HG02970 (cell line): ENCODE data around the gene PSMB4.
A peak's percentile ranks its signal among the peaks of the same experiment; 100 is the strongest.
"Not testable (repeated sequence)": the region's sequence is repeated elsewhere in the genome, so short reads cannot be mapped to it uniquely, and the experiment has no call there.

ENCODE experiments used
- ATAC-seq: cut with Tn5 transposase; IDR thresholded peaks from one replicate; pipeline ENCODE4 v1.9.1; 2021; ENCODE audit warnings: mild to moderate bottlenecking, moderate library complexity, moderate number of reproducible peaks; ENCODE audit not compliant: unreplicated experiment, low FRiP score

The PSMB4 gene

DNA sequence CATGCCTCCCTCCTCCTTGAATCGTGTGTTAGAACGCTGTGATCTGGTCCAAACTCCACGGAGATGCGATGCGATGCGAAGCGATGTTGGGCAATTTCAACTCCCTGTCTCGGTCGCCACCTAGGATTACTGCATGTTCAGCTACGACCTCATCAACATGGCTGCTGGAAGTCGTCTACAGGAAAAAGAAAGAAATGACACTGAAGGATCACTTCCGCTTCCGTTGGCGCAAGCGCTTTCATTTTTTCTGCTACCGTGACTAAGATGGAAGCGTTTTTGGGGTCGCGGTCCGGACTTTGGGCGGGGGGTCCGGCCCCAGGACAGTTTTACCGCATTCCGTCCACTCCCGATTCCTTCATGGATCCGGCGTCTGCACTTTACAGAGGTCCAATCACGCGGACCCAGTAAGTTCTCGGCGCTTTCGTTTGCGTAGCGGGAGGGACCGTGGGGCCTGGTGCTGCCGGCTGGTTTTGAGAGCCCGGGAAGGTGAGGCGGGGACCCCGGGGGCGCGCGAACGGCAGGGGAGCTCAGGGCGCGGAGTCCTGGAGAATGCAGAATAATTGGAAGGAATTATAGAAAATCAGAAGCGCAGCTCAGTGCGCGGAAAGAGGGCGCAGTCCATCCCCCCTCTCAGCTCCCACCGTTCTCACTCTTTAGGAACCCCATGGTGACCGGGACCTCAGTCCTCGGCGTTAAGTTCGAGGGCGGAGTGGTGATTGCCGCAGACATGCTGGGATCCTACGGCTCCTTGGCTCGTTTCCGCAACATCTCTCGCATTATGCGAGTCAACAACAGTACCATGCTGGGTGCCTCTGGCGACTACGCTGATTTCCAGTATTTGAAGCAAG is at the start of gene PSMB4:
PSMB4 (plus strand) TSS at position 250 of the 848 bp plus-strand sequence; CDS start at position 265, 15 bp downstream.
- peak; percentile 56 for ATAC-seq

DNA sequence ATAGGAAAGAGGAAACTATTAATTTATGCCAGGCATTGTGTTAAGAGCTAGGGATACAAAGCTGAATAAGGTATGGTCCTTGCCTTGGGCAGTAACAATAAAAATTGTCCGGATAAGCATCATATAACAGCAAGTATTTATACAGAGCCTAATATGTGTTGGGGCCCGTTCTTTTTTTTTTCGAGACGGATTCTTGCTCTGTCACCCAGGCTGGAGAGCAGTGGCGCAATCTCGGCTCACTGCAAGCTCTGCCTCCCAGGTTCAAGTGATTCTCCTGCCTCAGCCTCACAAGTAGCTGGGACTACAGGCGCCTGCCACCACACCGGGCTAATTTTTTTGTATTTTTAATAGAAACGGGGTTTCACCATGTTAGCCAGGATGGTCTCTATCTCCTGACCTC is 49.0 kb upstream of the PSMB4 start:
- not testable (repeated sequence) for ATAC-seq

DNA sequence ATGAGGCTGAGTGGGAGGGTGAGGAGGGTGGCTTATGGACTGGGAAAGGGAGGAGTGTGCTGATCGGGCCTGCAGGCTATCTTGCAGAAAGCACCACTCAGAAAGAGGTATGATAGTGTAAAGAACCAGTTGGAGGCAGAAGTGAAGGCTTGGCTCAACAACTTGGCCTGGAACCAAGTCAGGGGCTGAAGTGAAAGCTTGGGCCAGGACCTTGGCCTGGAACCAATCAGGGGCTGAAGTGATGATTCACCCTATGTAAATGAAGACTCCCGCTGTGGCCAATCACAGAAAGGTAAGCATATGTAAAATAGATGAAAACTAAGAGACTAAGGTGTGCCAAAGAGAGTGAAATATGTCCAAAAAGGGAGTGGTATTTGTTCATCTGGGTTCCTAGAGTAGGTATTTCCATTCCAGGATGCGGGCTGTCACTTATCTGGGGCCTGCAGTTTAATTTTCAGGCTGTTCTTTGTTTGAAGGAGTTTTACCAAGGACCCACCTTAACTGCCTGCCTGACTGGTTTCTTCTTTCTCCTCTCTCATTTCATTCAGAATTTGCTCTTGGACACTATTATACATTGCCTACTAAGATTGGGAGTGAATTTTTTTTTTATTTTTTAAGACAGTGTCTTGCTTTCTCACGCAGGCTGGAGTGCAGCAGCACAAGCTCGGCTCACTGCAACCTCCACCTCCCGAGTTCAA is 47.2 kb upstream of the PSMB4 start:
- ATAC-seq = no peak

DNA sequence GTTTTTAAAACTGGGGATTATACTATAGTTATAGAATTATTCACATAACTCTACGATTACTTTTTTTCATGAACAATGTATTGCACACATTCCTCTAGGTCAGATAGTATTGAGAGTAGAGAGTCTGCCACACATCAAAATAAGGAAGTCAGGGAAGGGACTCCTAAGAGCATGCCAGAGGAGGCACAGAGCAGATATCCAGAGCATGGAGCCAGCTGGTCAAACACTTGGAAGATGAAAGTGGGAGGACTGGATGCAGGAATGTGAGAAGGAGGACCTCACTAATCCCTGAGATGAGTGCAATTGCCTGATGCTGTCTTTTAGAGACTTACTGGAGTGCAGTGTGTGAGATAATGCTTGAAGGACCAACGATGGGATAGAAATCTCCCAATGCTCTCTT is 42.7 kb upstream of the PSMB4 start:
- no peak for ATAC-seq

DNA sequence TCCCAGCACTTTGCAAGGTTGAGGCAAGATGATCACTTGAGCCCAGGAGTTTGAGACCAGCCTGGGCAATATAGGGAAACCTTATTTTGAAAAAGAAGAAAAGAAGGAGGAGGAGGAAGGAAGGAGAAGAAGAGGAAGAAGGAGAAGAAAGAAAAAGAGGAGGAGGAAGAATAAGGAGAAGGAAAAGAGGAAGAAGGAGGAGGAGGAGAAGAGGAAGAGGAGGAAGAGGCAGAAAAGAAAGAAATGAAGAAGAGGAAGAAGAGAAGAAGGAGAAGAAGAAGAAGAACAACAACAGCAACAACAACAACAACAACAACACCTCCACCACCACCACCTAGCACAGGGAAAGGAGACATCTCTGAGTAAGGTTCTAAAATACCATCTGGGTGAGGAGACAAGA is 37.5 kb upstream of the PSMB4 start:
- no peak for ATAC-seq

DNA sequence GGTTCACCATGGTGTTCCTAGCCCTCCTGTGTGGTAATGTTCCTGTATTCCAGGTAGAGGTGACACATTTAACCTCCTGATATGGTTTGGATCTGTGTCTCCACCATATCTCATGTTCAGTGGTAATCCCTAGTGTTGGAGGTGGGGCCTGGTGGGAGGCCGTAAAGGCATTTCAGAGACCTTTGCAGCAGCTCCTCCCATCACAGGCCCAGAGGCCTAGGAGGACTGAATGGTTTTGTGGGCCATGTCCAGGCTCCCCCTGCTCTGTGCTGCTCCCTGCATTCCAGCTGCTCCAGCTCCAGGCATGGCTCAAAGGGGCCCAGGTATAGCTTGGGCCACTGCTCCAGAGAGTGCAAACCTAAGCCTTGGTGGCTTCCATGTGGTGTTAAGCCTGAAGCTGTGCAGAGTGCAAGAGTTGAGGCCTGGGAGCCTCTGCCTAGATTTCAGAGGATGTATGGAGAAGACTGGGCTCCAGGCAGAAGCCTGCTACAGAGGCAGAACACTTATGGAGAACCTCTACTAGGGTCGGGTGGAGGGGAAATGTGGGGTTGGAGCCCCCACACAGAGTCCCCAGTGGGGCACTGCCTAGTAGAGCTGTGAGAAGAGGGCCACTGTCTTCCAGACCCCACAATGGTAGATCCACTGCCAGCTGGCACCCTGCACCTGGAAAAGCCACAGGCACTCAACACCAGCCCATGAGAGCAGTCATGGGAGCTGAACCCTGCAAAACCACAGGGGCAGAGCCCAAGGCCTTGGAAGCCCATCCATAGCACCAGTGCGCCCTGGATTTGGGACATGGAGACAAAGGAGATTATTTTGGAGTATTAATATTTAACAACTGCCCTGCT is 36.8 kb upstream of the PSMB4 start:
- ATAC-seq = no peak

DNA sequence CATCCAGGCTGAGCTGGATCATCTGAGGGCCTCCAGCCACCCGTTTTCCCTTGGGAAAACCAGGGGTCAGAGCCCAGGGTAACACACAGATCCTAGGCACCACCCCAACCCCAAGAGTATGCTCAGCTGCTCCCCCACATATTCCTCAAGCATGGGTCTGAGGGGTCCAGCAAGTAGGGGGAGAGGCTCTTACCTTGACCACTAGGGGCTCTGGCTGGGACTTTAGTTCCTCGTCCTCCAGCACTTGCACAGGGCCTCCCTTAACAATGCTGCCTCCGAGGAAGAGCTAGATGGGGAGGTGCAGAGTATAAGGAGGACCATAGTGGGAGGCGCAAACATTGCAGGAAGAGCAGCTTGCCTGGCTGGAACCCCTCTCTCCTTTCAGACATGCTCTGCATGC is 34.4 kb upstream of the PSMB4 start:
- no peak for ATAC-seq

DNA sequence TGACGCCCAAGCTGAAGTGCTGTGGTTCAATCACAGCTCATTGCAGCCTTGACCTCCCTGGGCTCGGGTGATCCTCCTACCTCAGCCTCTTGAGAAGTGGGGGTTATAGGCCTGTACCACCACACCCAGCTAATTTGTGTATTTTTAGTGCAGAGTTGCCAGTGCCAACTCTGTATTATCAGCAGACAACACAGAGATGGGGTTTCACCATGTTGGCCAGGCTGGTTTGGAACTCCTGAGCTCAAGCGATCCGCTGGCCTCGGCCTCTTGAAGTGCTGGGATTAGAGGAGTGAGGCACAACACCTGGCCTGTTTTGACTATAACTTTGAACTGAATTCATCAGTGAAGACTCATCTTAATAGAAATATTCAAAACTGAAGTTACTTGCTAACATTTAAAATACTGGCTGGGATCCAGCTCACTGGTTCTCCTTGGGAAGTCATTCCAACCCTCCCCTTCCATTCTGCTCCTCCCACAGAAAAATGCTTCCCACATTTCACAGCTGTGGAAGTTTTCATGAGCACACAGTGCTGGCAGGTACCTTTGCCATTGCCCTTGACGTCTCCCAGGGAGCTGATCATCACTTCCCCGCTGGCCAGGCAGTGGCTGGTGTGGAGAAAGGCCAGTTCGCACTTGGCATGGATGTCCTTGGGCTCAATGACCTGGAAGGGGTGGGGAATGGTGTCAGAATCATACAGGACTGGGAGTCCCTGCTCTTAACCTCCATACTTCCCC is 31.5 kb upstream of the PSMB4 start:
- no peak for ATAC-seq

DNA sequence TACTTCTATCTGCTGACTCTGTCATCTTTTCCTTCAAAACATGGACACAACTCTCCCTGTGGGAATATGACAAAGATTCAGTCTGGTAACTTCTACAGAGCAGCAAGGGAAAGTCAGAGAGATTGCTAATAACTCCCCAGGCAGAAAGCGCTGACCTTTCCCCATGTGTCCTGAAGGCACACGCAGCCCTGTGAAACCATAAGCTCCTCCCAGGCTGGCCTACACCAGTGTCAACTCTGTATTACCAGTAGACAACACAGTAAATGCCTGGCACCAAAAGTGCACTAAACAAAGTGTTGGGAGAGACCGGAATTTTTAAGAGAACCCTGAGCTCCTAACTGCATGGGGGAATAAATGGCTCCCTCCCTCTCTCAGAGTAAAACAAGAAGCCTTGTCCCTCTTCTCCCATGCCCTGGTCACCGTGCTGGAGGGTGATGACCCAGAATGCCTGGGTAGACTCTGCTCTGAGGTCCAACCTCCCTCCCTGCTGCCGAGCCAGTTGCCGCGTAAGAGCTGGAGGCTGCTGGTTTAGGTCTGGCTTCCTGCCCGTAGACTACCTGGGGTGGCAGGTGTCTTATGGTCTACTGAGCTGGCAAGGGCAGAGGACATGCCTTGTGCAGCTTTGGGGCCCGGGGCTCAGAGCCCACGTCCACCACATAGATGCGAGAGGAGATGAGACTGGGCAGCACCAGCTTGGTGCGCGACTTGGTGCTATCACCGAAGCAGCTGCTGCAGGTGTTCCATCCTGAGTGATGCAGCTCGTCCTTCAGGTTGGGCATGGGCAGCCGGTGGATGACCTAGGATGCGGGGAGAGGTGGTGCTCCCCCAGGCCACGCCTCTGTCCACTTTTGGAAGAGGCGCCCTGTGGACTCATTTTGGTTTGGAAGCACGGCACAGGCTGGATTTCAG is 30.7 kb upstream of the PSMB4 start:
- no peak for ATAC-seq

DNA sequence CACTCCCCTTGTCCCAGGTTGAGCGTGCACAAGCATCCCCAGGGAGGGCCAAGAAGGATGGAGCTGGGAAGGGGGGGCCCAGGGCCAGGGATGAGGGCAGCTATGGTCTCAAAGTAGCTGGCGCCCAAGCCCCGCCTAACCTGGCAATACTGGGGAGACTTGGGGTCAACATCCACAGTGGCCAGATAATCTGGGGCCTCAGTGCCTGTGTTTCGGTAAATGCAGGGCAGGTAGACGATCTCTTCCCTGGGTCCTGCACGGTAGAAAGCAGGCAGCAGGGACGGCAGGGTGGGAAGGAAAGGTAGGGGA is 30.1 kb upstream of the PSMB4 start:
- ATAC-seq = no peak

DNA sequence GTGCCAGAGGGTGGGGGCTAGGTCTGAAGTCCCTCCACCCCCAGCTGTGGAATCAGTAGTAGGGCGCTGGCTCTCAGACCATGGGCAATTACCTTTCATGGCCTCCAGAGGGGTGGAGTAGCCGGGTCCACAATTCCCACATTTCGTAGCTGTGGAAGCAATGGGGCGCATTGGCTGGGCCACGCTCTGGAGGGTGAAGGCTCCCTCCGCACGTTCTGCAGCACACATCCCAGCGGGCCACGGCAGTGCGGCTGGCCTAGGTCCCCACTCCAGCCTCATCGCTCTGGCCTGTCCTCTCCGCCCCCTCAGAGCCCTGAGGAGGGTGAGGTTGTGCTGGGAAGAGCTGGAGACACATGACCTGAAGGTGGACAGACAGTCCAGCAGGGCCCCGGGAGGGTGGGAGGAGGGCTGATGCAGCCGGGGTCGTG is 29.7 kb upstream of the PSMB4 start:
- ATAC-seq = no peak

DNA sequence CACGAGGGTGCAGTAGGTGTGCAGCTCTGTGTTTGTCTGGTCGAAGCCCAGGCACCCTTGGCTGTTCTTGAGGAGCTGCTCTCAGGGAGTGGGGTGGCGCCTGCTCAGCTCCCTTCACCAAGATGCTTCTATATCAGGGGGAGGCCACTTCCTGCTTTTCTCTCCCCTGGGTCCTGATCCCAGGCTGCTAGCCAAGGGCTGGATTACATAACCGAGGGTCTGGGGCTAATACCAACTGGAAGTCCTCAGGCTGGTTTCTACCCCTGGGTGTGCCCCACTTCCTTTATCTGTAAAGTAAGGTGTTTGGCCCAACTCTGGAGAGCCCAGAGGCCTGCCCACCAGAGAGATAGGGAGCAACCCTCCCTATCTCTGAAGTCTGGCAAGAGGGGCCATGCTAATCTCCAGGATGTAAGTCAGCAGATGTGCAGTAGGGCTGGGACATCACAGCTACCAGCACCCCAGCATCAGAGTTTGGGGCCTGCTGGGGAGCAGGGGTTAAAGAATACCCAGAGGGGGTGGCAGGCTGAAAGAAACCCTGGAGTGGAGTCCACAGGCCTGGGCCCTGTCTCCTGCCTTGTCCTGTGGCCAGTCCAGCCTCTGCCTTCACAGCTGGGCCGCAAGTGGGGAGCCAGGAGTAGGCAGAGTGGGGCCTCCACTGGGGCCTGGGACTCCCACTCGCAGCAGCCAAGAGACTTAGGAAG is 29.0 kb upstream of the PSMB4 start:
- ATAC-seq = no peak

DNA sequence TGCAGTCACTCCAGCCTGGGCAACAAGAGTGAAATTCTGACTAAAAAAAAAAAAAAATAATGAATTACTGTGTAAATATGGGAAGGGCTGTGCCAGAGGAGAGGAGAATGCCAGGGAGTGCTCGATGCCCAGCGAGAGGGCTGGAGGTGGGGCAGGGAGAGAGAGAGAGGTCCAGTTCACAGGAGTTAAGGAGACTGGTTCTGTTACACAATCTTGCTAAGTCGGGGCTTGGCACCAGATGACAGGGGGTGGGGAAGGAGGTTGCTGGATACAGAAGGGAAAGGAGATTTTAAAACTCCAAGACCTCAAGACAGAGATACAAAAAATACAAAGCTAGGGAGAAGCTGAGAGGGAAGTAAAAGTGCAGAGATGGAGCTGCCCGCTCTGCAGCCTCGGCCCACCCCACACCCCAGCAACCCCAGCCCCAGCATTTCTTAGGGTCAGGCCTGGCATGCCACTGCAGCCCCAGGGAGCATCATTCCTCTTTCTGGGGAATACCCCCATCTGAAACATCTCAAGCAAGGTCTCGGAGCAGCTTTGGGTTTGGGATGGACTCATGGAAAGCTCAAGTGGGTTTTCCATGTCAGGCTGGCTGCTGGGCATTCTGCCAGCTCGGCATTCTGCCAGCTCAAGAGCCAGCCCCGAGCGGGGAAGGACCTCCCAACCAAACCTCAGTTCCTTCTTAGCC is 27.9 kb upstream of the PSMB4 start:
- no peak for ATAC-seq

DNA sequence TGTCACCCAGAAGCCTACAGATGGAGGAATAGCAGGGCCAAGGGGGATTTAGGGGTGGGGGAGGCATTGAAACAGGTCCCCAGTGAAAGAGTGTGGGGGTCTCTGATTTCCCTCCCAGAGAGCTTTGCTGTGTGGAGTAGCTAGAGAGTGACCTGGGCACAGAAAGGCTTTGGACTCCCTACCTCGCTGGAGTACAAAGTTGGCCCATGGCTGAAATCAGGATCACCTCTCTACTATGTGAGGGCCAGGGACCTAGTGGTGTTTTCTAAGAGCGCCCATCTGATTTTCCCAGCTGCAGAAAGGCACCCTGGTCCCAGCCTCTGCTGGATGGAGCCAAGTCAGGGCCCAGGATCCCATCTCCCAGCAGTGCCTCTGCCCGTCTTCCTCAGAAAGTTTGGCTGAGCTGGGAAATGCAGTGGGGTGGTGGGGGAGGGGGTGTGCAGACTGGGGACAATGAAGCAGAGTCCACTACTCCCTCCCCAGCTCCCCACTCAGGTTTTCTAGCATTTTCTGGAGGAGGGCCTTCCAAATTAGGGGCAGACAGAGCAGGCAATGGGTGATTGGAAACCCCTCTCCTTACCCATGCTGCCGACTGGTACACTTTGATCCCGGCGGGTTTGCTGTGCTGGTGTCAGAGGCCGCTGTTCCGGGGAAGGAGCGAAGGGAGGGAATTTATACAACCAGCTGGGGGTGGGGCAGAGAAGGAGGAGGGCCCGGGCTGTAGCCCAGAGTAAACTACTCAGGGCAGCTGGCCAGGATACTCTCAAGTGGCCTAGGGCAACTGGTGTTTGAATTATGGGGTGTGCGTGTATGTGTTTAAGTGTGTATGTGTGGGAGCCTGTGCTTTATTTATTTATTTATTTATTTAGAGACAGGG is 27.1 kb upstream of the PSMB4 start, which contains the start of gene SELENBP1:
SELENBP1 (minus strand) TSS at position 648 of the 877 bp plus-strand sequence; CDS start at position 584, 64 bp downstream.
- ATAC-seq = no peak

DNA sequence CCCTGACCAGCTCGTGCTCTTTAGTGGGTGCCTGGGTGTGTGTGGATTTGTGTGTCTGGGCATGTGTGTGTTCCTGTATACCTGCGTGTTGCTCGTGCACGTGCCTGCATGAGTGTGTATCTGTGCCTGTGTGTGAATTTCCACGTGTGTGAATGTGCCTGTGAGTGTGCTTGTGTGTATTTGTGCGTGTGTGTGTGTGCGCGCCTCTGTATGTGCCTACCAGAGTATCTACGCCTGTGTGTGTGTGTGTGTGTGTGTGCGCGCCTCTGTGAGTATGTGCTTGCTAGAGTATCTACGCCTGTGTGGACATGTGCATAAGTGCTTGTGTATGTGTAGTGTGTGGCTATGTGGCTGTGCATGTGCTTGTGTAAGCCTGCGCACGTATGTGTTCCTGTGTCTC is 26.2 kb upstream of the PSMB4 start:
- no peak for ATAC-seq

DNA sequence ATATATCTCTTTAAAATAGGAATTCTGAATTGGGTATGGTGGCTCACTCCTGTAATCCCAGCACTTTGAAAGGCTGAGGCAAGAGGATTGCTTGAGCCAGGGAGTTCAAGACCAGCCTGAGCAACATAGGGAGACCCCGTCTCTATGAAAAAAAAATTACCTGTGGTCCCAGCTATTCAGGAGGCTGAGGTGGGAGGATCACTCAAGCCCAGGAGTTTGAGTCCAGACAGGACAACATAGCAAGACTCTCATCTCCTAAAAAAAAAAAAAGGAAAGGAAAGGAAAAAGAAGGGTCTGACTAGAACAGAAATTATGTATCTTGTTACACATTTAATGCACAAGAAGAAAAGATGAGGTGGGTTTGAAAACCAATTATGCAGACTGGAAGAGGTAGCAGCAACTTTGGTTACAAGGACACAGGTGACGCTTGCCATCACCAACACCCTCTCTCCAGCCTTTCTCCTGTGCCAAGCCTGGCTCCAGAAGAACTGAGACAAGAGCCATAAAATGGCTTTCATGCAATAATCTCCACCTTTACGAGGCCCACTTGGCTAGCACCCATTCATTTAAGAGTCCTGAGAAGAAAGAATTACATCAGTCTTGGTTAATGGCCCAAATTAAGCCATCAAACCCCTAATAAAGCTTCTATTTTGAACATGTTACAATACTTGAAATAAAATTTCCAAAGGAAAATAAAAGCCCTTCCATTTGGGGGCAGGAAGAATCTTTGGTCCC is 22.1 kb upstream of the PSMB4 start:
- ATAC-seq = no peak

DNA sequence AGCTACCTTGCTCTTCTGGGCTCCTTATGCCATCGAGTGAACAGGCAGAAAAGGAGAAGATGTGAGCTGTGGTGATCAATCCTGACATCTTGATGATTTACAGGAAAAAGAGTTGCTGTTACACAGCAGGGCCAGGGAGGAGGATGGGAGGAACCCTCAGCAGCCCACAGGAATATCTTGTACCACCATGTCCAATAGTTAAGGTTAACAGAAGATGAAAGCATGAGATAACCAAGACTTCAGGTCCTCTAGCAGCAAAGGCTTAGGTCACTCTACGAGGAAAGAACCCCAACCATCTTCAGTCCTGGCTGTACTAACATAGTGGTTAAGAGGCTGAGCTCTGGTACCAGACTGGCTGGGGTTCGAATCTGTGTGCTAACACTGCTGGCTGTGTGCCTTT is 14.8 kb upstream of the PSMB4 start:
- no peak for ATAC-seq
